ENCODE measurements around the gene DSCAML1.

GRCh38 chr11:117519590-117519989, 277.4 kb downstream of the DSCAML1 start:
- no peak for TF ChIP-seq FOXP2 (optimal IDR thresholded peaks at IDR 0.05; ENCODE audit: borderline replicate concordance, extremely low read depth, extremely low read length, insufficient read depth)
- TF ChIP-seq POLR2AphosphoS5 (IDR thresholded peaks at IDR 0.05; ENCODE audit: low read depth, low read length), result no peak
- no peak for TF ChIP-seq REST (IDR thresholded peaks at IDR 0.05; ENCODE audit: insufficient read depth in 1 of 2, low read depth in 2 of 2, low read length in 2 of 2)
- no peak for TF ChIP-seq SIN3A (IDR thresholded peaks at IDR 0.05; ENCODE audit: borderline replicate concordance, insufficient read depth, low read length)
